BLaER1 (cell line): ENCODE measurements around the gene GRIFIN.

ENCODE experiments used
- H3K27ac ChIP-seq: shearing (Covaris generic); formaldehyde crosslinking; 2 replicates; pipeline ENCODE4 v1.8.1; 2022
- H3K27me3 ChIP-seq: shearing (Covaris generic); formaldehyde crosslinking; 2 replicates; pipeline ENCODE4 v1.8.1; 2022
- H3K36me3 ChIP-seq: shearing (Covaris generic); formaldehyde crosslinking; 2 replicates; pipeline ENCODE4 v1.8.1; 2022
- H3K4me1 ChIP-seq: shearing (Covaris generic); formaldehyde crosslinking; 2 replicates; pipeline ENCODE4 v1.8.1; 2022
- H3K4me2 ChIP-seq: shearing (Covaris generic); formaldehyde crosslinking; 2 replicates; pipeline ENCODE4 v1.8.1; 2022
- H3K4me3 ChIP-seq: shearing (Covaris generic); formaldehyde crosslinking; 2 replicates; pipeline ENCODE4 v1.8.1; 2022
- H3K9ac ChIP-seq: shearing (Covaris generic); formaldehyde crosslinking; 2 replicates; pipeline ENCODE4 v1.8.1; 2022
- H3K9me3 ChIP-seq: shearing (Covaris generic); formaldehyde crosslinking; 2 replicates; pipeline ENCODE4 v1.8.1; 2022
- H4K20me1 ChIP-seq: shearing (Covaris generic); formaldehyde crosslinking; 2 replicates; pipeline ENCODE4 v1.8.1; 2022
- Cebpa-rat ChIP-seq: shearing (Covaris generic); IDR thresholded peaks from 2 replicates; pipeline ENCODE4 v1.8.1; 2022

GRIFIN gene

GRCh38 chr7:2476298-2476697, at the start of gene GRIFIN:
Gene GRIFIN, minus strand, starts transcription at chr7:2476398. Its CDS starts 15 bp downstream, at chr7:2476383.
- Histone ChIP-seq H3K4me2 (peak within 1 kb of the TSS; percentile 93), H3K9ac (peak within 1 kb of the TSS; percentile 54), H4K20me1 (no peaks in the 10 kb centered on the region), H3K4me1 (peaks cover 77% of the 10 kb centered on the region), H3K27ac (peak within 1 kb of the TSS; percentile 49; the same call in 1 of the 2 replicates), H3K4me3 (peak within 1 kb of the TSS; percentile 17; the same call in 1 of the 2 replicates), H3K27me3 (no peaks in the 10 kb centered on the region), H3K36me3 (no peaks in the 10 kb centered on the region), H3K9me3 (no peaks in the 10 kb centered on the region)
- no peak for TF ChIP-seq Cebpa-rat

- H3K4me3 ChIP-seq, result 0 out of 2 replicates have a peak overlapping the region, but pooled peaks have one; percentile 80
- H3K4me2 ChIP-seq, result peak overlapping the region; percentile 100
- peaks cover 94% of the 10 kb centered on the region for H4K20me1 ChIP-seq
- H3K27ac ChIP-seq, result peak overlapping the region; percentile 7; the same call in 1 of the 2 replicates
- no peak for TF ChIP-seq Cebpa-rat
- H3K9ac ChIP-seq, result no peak overlapping the region; the same call in 1 of the 2 replicates
- H3K9me3 ChIP-seq, result no peaks in the 10 kb centered on the region
- H3K36me3 ChIP-seq, result peaks cover 36% of the 10 kb centered on the region
- H3K4me1 ChIP-seq, result peaks cover 88% of the 10 kb centered on the region
- no peaks in the 10 kb centered on the region for H3K27me3 ChIP-seq
These were observed 48.8 kb upstream of the GRIFIN start for GRCh38 chr7:2524808-2525657.

- H3K27ac ChIP-seq, result no peak overlapping the region
- no peaks in the 10 kb centered on the region for H3K9me3 ChIP-seq
- peak overlapping the region; percentile 100 for H3K4me2 ChIP-seq
- no peak for TF ChIP-seq Cebpa-rat
- H3K27me3 ChIP-seq, result no peaks in the 10 kb centered on the region
- no peak overlapping the region; the same call in 1 of the 2 replicates for H3K9ac ChIP-seq
- peaks cover 36% of the 10 kb centered on the region for H3K36me3 ChIP-seq
- peaks cover 80% of the 10 kb centered on the region for H3K4me1 ChIP-seq
- peak overlapping the region; percentile 80 for H3K4me3 ChIP-seq
- peaks cover 92% of the 10 kb centered on the region for H4K20me1 ChIP-seq
These were observed 48.0 kb upstream of the GRIFIN start for GRCh38 chr7:2523941-2524807.

GRCh38 chr7:2523461-2523936, 47.3 kb upstream of the GRIFIN start:
- no peak overlapping the region for H3K27ac ChIP-seq

GRCh38 chr7:2522780-2523433, 46.7 kb upstream of the GRIFIN start:
- Histone ChIP-seq H3K27me3 (no peaks in the 10 kb centered on the region), H3K36me3 (peaks cover 29% of the 10 kb centered on the region), H3K9me3 (no peaks in the 10 kb centered on the region), H3K27ac (no peak overlapping the region), H3K4me3 (peak overlapping the region; percentile 80), H3K4me1 (peaks cover 80% of the 10 kb centered on the region), H4K20me1 (peaks cover 80% of the 10 kb centered on the region), H3K9ac (peak overlapping the region; percentile 45; the same call in 1 of the 2 replicates), H3K4me2 (peak overlapping the region; percentile 100)
- TF ChIP-seq Cebpa-rat, result no peak

More at GRCh38 chr7:2523461-2523936, 47.3 kb upstream of the GRIFIN start:
- Histone ChIP-seq H3K4me3 (peak overlapping the region; percentile 80), H3K4me2 (peak overlapping the region; percentile 100), H3K9ac (peak overlapping the region; percentile 45; the same call in 1 of the 2 replicates), H4K20me1 (peaks cover 86% of the 10 kb centered on the region), H3K4me1 (peaks cover 80% of the 10 kb centered on the region), H3K9me3 (no peaks in the 10 kb centered on the region), H3K36me3 (peaks cover 34% of the 10 kb centered on the region), H3K27me3 (no peaks in the 10 kb centered on the region)
- TF ChIP-seq Cebpa-rat, result no peak

- TF ChIP-seq Cebpa-rat, result 0 out of 2 replicates have a peak, but pooled peaks have one; percentile 38
- Histone ChIP-seq H3K36me3 (peaks cover 22% of the 10 kb centered on the region), H3K4me3 (peak overlapping the region; percentile 80), H4K20me1 (peaks cover 71% of the 10 kb centered on the region), H3K9me3 (no peaks in the 10 kb centered on the region), H3K27me3 (no peaks in the 10 kb centered on the region), H3K4me1 (peaks cover 80% of the 10 kb centered on the region), H3K9ac (peak overlapping the region; percentile 83), H3K4me2 (peak overlapping the region; percentile 100), H3K27ac (peak overlapping the region; percentile 75)
These were observed 45.9 kb upstream of the GRIFIN start for GRCh38 chr7:2521952-2522591.

GRCh38 chr7:2521341-2521745, 45.1 kb upstream of the GRIFIN start:
- H3K4me3 ChIP-seq, result peak overlapping the region; percentile 80
- H3K36me3 ChIP-seq, result peaks cover 15% of the 10 kb centered on the region
- H3K9ac ChIP-seq, result peak overlapping the region; percentile 83
- peaks cover 64% of the 10 kb centered on the region for H4K20me1 ChIP-seq
- H3K27me3 ChIP-seq, result no peaks in the 10 kb centered on the region
- no peaks in the 10 kb centered on the region for H3K9me3 ChIP-seq
- no peak for TF ChIP-seq Cebpa-rat
- peak overlapping the region; percentile 75 for H3K27ac ChIP-seq
- H3K4me1 ChIP-seq, result peaks cover 80% of the 10 kb centered on the region
- H3K4me2 ChIP-seq, result peak overlapping the region; percentile 100

GRCh38 chr7:2520761-2521290, 44.6 kb upstream of the GRIFIN start:
- H3K9me3 ChIP-seq, result no peaks in the 10 kb centered on the region
- no peak for TF ChIP-seq Cebpa-rat
- H3K27me3 ChIP-seq, result no peaks in the 10 kb centered on the region
- H3K9ac ChIP-seq, result peak overlapping the region; percentile 83
- H3K36me3 ChIP-seq, result peaks cover 10% of the 10 kb centered on the region
- peaks cover 59% of the 10 kb centered on the region for H4K20me1 ChIP-seq
- peak overlapping the region; percentile 75 for H3K27ac ChIP-seq
- peak overlapping the region; percentile 100 for H3K4me2 ChIP-seq
- H3K4me1 ChIP-seq, result peaks cover 80% of the 10 kb centered on the region
- peak overlapping the region; percentile 80 for H3K4me3 ChIP-seq
